GM10847 (cell line): ENCODE results near the gene AK8.

Experiments
- POLR2A ChIP-seq: IDR thresholded peaks from 2 replicates; pipeline ENCODE4 v1.6.1; 2011; ENCODE audit not compliant: insufficient read length; ENCODE audit errors: extremely low read depth

AK8 gene

GRCh38 chr9:132769906-132770769 lies 107.9 kb downstream of the AK8 start:
- peak; percentile 58 for TF ChIP-seq POLR2A

- peak; percentile 25 for TF ChIP-seq POLR2A
Observed at GRCh38 chr9:132768932-132769905, 108.9 kb downstream of the AK8 start.

GRCh38 chr9:132763574-132763973 lies 114.5 kb downstream of the AK8 start:
- TF ChIP-seq POLR2A, result no peak

- no peak for TF ChIP-seq POLR2A
Observed at GRCh38 chr9:132762896-132763295, 115.2 kb downstream of the AK8 start.

GRCh38 chr9:132761602-132762001 lies 116.5 kb downstream of the AK8 start:
- TF ChIP-seq POLR2A, result no peak

GRCh38 chr9:132760057-132760456 lies 118.0 kb downstream of the AK8 start:
- no peak for TF ChIP-seq POLR2A

- TF ChIP-seq POLR2A, result no peak
Observed at GRCh38 chr9:132757016-132757415, 121.1 kb downstream of the AK8 start.

GRCh38 chr9:132756214-132756845 lies 121.8 kb downstream of the AK8 start:
- no peak for TF ChIP-seq POLR2A

GRCh38 chr9:132755096-132755495 lies 123.0 kb downstream of the AK8 start:
- TF ChIP-seq POLR2A, result no peak

GRCh38 chr9:132754236-132754635 lies 123.8 kb downstream of the AK8 start:
- no peak for TF ChIP-seq POLR2A

- TF ChIP-seq POLR2A, result no peak
Observed at GRCh38 chr9:132753593-132753880, 124.5 kb downstream of the AK8 start.

GRCh38 chr9:132752877-132753592 lies 125.0 kb downstream of the AK8 start:
- TF ChIP-seq POLR2A, result no peak

- no peak for TF ChIP-seq POLR2A
Observed at GRCh38 chr9:132750668-132751067, 127.4 kb downstream of the AK8 start.

- no peak for TF ChIP-seq POLR2A
Observed at GRCh38 chr9:132749306-132749705, 128.8 kb downstream of the AK8 start.

GRCh38 chr9:132748450-132748849 lies 129.6 kb downstream of the AK8 start:
- TF ChIP-seq POLR2A, result no peak
